GM18951 (cell line): ENCODE measurements around the gene RUVBL2.

Source experiments
- POLR2A ChIP-seq: IDR thresholded peaks from 4 replicates; pipeline ENCODE4 v1.6.1; 2011; ENCODE audit warnings: mild to moderate bottlenecking; ENCODE audit not compliant: insufficient read length, insufficient read depth; ENCODE audit errors: extremely low read depth
- in situ Hi-C: fragments of 300-500 bp; cut with MboI; formaldehyde crosslinking; loops from one replicate; pipeline ENCODE4 v1.12.0; 2022; ENCODE audit warnings: low sequenced_read_pairs, mixed read lengths, inconsistent platforms; ENCODE audit not compliant: unreplicated experiment

RUVBL2 gene

DNA sequence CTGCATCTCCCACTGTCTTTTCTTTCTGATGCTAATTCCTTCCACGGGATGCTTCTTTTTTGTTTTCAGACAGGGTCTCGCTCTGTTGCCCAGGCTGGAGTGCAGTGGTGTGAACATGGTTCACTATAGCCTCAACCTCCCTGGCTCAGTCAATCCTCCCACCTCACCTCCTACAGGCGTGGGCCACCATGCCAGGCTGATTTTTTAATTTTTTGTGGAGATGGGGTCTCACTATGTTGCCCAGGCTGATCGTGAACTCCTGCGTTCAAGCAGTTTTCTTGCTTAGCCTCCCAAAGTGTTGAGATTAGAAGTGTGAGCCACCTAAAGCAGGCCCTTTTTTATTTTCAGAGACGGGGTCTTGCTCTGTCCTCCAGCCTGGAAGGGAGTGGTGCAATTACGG is 5.4 kb upstream of the RUVBL2 start:
- in situ Hi-C loops: loop anchor here (10.0 kb wide), 1 partner anchor 333 kb away; no protein-coding TSS in a partner anchor
- no peak for TF ChIP-seq POLR2A

DNA sequence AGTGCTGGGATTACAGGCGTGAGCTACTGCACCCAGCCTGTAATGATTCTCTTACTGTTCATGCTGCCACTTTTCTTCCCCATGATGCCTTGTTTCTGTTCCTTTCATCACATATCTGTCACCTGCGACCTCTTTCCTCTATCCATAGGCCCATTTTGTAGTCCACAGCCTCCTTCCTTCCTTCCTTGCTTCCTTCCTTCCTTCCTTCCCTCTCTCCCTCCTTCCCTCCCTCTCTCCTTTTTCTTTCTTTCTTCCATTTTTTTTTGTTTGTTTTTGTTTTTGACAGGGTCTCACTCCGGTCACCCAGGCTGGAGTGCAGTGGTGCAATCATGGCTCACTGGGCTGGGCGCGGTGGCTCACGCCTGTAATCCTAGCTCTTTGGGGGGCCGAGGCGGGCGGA is 4.8 kb upstream of the RUVBL2 start:
- TF ChIP-seq POLR2A: no peak

DNA sequence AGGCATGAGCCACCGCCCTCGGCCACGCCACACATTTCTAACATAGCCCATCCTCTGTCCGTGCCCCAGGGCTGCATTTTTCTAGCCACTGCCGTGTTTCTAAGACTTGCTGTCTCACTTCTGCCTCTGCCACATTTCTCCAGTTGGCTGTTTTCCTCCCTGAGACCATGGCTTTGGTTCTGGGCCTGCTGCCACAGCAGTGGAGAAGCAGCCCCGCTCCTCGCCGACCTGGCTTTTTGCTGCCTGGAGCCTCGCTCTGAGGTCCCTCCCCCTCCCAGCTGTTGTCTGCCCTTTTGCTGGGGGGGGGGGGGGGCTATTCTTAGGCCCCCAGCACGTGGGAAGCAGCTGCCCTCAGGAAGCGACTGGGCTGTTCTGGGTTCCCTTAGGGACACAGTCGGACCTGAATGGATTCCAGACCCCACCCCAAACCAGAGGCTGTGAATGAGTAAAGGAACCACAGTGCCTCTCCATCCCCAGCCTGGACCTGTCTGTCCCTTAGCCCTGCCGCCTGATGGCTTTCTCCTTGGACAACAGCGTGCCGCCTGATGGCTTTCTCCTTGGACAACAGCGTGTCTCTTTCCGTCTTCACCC is 3.9 kb upstream of the RUVBL2 start:
- no peak for TF ChIP-seq POLR2A
- in situ Hi-C loops: loop anchor here (10.0 kb wide), 1 partner anchor 335 kb away; no protein-coding TSS in a partner anchor

More for the DNA sequence above, 4.8 kb upstream of the RUVBL2 start:
- in situ Hi-C loops: loop anchor here (10.0 kb wide), 1 partner anchor 334 kb away; no protein-coding TSS in a partner anchor

DNA sequence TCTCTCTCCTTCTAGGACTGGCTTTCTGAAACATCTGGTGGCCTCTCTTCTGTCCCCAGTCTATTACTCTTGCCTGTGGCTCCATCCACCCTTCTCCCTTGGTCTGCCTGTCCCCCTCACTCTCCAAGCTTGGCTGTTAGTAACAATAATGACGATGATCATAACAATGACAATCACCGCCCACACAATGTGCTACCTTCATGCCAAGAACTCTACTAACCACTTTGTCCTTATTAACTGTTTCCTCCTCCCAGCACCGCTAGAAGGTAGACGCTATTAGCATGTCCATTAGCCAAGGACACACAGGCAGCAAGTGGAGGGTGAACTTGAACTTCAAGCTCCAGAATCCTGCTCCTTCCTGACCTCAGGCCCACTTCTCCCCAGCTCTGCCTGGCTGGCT is 3.3 kb upstream of the RUVBL2 start:
- in situ Hi-C loops: no loop called here
- TF ChIP-seq POLR2A: no peak

DNA sequence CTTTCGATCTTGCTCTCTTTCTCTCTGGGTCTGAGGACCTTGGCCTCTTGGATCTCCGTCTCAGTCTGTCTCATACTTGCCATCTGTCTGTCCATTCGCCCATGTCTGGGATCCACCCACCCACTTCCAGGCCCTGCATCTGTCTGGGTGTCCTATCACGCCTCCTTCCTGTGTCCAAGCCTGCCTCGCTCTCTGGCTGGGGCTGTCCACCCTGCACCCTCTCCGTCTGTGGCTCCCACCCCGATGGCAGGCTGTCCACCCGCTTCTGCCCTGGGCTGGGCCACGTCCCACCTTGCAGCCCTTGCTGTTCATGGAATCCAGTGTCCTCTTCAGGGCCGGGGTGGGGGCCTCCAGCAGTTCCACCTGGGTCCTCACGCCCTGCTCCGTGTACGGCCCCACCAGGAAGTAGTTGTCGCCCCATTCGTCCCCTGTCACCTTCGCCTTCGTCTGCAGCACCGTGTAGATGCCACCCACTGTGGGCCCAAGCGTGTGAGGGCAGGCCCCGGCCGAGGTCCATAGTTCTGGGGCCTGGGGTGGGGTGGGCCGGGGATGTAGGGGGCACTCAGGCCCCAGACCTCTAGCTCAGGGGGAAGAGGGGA is 2.6 kb upstream of the RUVBL2 start:
- in situ Hi-C loops: no loop called here
- no peak for TF ChIP-seq POLR2A

DNA sequence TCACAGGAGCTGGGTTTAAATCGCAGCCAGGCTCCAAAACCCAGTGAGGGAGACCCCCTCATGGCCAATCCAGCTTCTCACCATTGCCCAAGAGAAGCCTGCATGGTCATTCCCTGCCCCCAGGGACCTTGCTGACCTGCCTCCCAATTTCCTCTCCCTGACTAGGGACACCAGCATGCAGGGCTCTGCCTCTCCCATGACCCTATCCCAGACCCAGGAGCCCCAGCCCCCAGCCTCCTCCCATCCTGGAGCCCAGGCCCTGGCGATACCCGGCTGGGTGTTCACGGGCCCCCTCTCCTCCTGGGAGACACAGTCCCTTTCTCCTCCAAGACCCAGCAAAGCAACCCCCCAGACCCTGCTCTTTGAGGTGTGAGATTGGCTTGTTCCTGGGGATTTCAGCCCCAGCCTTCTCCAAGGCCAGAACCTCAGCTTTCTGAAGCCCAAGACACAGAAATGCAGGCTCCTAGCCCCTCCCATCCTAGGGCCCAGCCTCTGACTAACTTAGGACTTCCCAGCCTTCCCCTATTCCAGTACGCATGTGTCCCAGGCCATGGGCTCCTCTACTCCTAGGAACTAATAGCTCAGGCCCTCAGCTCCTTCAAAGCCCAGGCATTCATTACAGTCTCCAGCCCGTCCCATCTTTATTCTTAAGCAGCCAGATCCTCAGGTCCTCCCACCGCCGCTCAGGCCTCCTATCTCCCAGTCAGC is 1.7 kb upstream of the RUVBL2 start:
- in situ Hi-C loops: no loop called here
- no peak for TF ChIP-seq POLR2A

DNA sequence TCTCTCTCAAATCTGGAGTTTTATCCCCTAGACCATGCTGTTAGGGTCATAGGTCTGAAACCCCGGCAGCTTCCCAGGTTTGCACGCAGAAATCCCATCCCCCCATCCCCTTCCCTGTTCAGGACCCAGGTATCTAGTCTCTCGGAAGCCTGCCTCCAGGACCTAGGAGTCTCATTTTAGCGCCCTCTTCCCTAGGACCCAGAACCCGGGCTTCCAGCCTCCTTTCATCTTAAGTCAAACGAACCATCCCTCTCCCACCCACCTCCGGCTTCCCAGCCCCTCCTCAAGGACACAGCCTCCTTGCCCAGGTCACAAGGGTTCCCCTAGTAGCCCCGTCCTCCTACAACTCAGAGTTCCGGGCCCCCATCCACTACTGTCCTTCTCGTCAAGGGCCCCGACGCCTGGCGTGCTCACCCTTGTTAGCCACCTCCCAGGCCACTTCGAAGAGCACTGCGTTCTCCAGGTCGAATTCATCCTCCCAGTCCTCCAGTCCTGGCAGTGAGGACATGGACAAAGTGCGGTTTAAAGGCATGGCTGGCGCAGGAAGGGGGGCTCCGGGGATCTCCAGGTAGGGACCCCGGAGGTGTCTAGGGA is 1.0 kb upstream of the RUVBL2 start:
- in situ Hi-C loops: no loop called here
- TF ChIP-seq POLR2A: no peak

DNA sequence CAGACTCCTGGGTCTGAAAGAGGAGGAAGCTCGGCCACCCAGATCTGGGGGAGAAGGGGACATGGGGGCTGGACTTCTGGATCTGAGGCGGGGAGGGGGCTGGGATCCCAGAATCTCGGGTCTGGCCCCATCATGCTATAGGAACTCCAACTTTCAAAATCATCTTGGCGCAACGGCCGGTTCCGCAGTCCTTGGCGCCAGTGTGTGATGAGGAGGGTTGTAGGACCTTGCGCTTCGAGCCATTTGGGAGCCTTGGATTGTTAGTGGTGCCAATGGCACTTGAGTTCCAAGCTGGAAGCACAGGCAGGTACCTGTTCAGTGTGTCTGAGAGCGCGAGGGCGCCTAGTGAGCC is 324 bp downstream of the RUVBL2 start:
- no peak for TF ChIP-seq POLR2A
- in situ Hi-C loops: no loop called here

DNA sequence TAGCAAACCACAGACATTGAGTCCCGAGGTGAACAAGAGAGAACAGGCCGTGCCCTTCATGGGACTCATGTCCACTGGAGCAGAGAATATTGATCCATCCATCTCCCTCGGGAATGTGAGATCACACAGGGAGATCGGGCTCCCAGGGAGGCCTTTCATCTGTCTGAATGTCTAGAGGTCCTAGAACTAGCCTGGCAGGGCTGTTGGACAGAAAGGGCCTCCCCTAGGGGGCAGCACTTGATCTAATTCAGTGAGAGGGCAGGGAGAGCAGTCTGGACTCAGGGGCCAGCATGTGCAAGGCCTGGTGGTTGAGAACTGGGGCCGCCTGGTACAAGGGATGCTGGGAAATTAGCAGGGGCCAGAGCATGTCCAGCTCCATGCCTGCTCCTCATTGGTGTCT is 4.3 kb downstream of the RUVBL2 start:
- no peak for TF ChIP-seq POLR2A
- in situ Hi-C loops: no loop called here

DNA sequence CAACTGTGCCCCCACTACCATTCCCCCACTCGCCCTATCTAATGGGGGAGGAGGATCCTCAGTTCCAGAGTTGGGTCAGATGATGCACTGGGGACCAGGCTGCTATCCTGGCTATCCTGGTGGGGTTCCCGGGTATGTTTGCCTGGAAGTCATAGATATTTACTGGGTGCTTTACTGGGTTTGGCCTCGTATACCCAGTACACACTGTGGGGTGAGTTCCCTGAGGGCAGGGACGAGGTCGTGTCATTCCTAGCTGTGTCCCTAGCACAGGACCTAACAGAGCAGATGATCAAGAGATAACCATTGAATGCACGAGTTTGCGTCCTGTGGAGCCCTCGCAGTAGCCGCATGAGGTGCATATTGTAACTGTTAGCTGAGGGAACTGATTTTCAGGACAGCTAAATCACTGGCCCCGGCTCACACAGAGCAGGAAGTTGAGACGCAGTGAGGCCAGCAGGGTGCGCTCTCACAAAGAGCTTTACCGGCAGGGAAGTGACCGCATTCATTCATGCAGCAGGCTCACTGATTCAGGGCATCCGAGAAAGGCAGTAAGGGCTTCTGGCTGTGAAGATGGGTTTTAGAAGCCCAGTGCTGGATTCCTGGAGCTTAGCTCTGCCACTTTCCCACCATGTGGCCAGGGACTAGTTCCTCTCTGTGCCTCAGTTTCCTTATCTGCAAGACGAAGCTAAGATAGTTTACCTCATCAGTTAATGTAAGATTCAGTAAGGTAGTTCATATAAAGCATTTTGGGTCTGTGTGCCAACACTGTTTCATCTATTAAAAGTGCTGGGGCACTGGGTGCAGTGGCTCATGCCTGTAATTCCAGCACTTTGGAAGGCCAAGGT is 6.0 kb downstream of the RUVBL2 start:
- in situ Hi-C loops: no loop called here
- TF ChIP-seq POLR2A: no peak

DNA sequence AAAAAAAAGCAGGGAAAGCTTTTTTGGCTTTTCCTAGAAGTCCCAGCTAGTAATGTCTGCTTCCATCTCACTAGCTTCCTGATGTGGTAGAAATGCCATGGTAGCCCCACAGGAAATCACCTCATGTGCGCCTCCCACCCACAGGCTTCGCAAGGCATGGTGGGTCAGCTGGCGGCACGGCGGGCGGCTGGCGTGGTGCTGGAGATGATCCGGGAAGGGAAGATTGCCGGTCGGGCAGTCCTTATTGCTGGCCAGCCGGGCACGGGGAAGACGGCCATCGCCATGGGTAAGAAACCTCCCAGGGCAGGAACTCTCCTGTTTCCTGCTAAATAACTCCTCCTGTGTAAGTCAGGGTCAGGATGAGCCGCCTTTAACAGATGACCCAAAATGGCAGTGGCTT is 10.4 kb downstream of the RUVBL2 start:
- no peak for TF ChIP-seq POLR2A
- in situ Hi-C loops: no loop called here

DNA sequence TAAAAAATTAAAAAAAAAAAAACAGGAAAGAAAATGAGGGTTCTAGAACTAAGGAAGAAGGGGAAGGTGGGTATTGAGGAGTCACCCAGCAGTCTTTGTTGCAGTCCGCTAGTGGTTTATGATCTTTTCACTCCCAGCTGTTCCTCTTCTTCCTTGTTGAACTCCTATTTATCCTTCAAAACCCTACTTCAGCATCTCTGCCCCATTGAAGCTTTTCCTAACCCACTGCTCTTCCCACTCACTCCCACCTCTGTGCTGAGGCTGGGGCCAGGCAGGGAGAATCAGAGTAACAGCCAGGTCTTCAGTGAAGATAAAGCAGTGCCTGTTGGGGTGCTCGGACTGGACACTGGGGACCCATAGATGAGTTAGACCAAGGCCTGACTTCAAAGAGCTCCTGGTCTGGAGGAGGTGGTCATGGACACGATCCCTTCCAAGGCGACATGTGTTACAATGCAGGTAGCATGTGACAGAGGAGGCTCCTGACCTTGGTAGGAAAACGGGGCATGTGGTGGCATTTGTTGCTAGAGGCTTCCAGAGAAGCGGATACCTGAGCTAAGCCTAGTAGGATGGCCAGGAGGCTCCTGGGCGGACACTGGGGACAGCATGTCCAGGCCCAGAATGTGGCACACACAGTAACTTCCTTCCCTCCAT is 11.4 kb downstream of the RUVBL2 start:
- in situ Hi-C loops: no loop called here

More for the DNA sequence above, 11.4 kb downstream of the RUVBL2 start:
- TF ChIP-seq POLR2A: no peak
